Gastroesophageal sphincter (tissue), 4 donors: ENCODE measurements around the gene ACIN1. TPM values are rescaled to one million over a fixed set of nuclear protein-coding genes. Genes with fewer than 3 reads are reported as not detected.

Experiments
- ATAC-seq: fragments of 150-250 bp; one replicate; pipeline ENCODE4 v1.9.1; 2016; ENCODE audit warnings: mild to moderate bottlenecking, moderate library complexity
- H3K27ac ChIP-seq, 4 donors: fragments of 200-600 bp; sonication (generic) in 3 of 4; 1 replicate in 3 of 4; 2 replicates in 1 of 4; pipeline ENCODE4 v1.5.1; 2016 to 2019
- H3K27me3 ChIP-seq: fragments of 200-600 bp; sonication (generic); one replicate; pipeline ENCODE4 v1.5.1; 2019
- H3K36me3 ChIP-seq, 2 donors: fragments of 200-600 bp; sonication (generic); one replicate each; pipeline ENCODE4 v1.5.1; 2019; ENCODE audit warnings: control low read depth in 1 of 2
- H3K4me1 ChIP-seq, 3 donors: fragments of 200-600 bp; sonication (generic); 1 replicate in 2 of 3; 2 replicates in 1 of 3; pipeline ENCODE4 v1.5.1; 2016 to 2019; ENCODE audit warnings: control low read depth in 2 of 3
- H3K4me3 ChIP-seq, 2 donors: fragments of 200-600 bp; sonication (generic); one replicate each; pipeline ENCODE4 v1.5.1; 2019; ENCODE audit warnings: mild to moderate bottlenecking in 1 of 2, moderate library complexity in 1 of 2
- H3K9me3 ChIP-seq, 3 donors: fragments of 200-600 bp; sonication (generic); one replicate each; pipeline ENCODE4 v1.5.1; 2017 to 2019; ENCODE audit warnings: control low read depth in 2 of 3
- CTCF ChIP-seq, 4 experiments: fragments of 200-600 bp in 2 of 4; fragments of 450-650 bp in 2 of 4; sonication (generic) in 1 of 4; IDR thresholded peaks; one replicate each; pipeline ENCODE4 v1.5.1; 2017 to 2019; ENCODE audit warnings: antibody characterized with exemption in 4 of 4, mild to moderate bottlenecking in 2 of 4, moderate library complexity in 2 of 4
- EP300 ChIP-seq: sonication (generic); formaldehyde crosslinking; IDR thresholded peaks from one replicate; pipeline ENCODE4 v1.6.1; 2017; ENCODE audit warnings: antibody characterized with exemption, mild to moderate bottlenecking
- POLR2A ChIP-seq, 2 donors: fragments of 450-650 bp; IDR thresholded peaks; one replicate each; pipeline ENCODE4 v1.6.1; 2017; ENCODE audit warnings: antibody characterized with exemption in 2 of 2, mild to moderate bottlenecking in 2 of 2, moderate library complexity in 1 of 2
- POLR2AphosphoS5 ChIP-seq: sonication (generic); formaldehyde crosslinking; IDR thresholded peaks from one replicate; pipeline ENCODE4 v1.6.1; 2017; ENCODE audit warnings: antibody characterized with exemption
- WGBS, 2 donors: methylation state at CpG; one replicate each; pipeline ENCODE4 v1.1.5; 2018; ENCODE audit warnings: low coverage in 1 of 2; 5-methylcytosine and 5-hydroxymethylcytosine counted together
- total RNA-seq, 4 donors: library from RNA; depleted of rRNA; stranded (reverse); fragments of >200 nt; gene quantifications; one replicate each; pipeline ENCODE4 v1.1.0, GENCODE V29; 2016

ACIN1 gene
- total RNA-seq, 4 donors from 2014 or later, result 55.7 to 121 (median 91.8) TPM

DNA sequence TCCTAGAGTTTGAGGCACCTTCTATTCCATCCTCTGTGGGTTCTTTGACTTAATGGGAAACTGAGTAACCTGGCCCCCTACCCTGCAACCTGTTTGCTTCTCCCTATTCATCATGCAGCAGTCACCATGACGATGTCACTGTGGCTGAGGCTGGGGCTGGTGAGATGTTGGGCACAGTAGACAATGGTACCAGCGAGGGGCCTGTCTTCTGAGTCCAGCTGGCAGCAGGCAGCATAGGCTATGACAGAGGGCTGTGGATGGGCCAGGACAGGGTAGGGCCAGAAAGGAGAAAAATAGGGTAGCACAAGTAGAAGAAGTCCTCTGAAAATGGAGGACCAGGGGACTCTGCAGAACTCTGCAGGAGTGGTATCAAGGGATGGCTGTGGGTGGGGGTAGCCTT is 7.9 kb upstream of the ACIN1 start:
- no peak for ATAC-seq
- Histone ChIP-seq H3K9me3 (no peaks in the 10 kb centered on the region), H3K4me3 (no peak overlapping the region), H3K4me1 (peaks cover 0 to 12% (median 0%) of the 10 kb centered on the region in 3 donors), H3K27me3 (no peaks in the 10 kb centered on the region), H3K27ac (no peak overlapping the region), H3K36me3 (peaks cover 0 to 16% of the 10 kb centered on the region in 2 donors)
- TF ChIP-seq POLR2A (IDR thresholded peaks at IDR 0.05) (no peak), POLR2AphosphoS5 (no peak), CTCF (IDR thresholded peaks at IDR 0.05) (no peak), EP300 (no peak)
- WGBS, 2 donors, result 82% methylated on average over 2 of the region's 2 CpGs; no CpG with 5 or more reads in 1 of the 2 donors

DNA sequence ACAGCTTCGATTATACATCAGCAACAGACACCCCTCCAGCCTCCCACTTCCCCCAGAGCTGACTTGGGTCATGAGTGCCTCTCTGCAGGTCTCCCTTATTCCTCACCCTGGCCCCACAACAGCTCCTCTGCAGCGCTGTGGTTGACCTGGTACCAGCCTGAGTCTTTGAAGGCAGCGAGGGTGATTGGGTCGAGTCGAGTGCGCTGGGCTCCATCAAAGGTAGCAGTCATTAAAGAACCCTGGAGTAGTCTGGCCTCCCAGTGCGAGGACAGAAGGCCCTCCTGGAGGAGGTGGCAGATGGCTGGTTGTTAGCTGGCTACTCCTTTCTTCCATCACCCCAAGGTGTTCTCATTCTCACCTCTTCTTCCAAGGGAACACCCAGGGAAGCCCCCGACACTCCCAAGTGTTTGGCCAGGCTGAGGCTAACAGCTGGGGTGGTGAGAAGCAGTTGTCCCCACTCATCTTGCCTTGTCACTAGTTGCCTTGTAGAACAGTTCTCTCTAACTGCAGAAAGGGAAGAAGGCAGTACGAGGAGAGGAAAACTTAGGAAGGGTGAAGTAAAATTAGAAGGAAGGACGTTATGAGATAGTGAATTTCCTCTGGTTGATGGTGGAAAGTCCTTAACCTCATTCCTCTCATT is 7.2 kb upstream of the ACIN1 start:
- peaks cover 0 to 19% (median 0%) of the 10 kb centered on the region in 3 donors for H3K4me1 ChIP-seq
- no peak for ATAC-seq
- H3K4me3 ChIP-seq, result no peak overlapping the region
- no peak for TF ChIP-seq POLR2A (IDR thresholded peaks at IDR 0.05)
- TF ChIP-seq EP300, result no peak
- no peak for TF ChIP-seq POLR2AphosphoS5
- TF ChIP-seq CTCF (IDR thresholded peaks at IDR 0.05), result no peak
- peaks cover 0 to 20% of the 10 kb centered on the region in 2 donors for H3K36me3 ChIP-seq
- WGBS, 2 donors, result 52 to 79% methylated on average over 2 to 4 of the region's 10 CpGs
- no peaks in the 10 kb centered on the region for H3K9me3 ChIP-seq
- no peaks in the 10 kb centered on the region for H3K27me3 ChIP-seq
- no peak overlapping the region for H3K27ac ChIP-seq

- WGBS, 2 donors, result 30 to 100% methylated on average over 1 to 2 of the region's 6 CpGs
- no peak overlapping the region for H3K4me3 ChIP-seq
- peaks cover 0 to 20% of the 10 kb centered on the region in 2 donors for H3K36me3 ChIP-seq
- ATAC-seq, result no peak
- H3K9me3 ChIP-seq, result no peaks in the 10 kb centered on the region
- no peak overlapping the region for H3K27ac ChIP-seq
- H3K27me3 ChIP-seq, result no peaks in the 10 kb centered on the region
- TF ChIP-seq CTCF (IDR thresholded peaks at IDR 0.05) (no peak), POLR2AphosphoS5 (no peak), EP300 (no peak), POLR2A (IDR thresholded peaks at IDR 0.05) (no peak)
- peaks cover 0 to 26% (median 5%) of the 10 kb centered on the region in 3 donors for H3K4me1 ChIP-seq
Measured at GRCh38 chr14:23101213-23101970, 6.5 kb upstream of the ACIN1 start.

DNA sequence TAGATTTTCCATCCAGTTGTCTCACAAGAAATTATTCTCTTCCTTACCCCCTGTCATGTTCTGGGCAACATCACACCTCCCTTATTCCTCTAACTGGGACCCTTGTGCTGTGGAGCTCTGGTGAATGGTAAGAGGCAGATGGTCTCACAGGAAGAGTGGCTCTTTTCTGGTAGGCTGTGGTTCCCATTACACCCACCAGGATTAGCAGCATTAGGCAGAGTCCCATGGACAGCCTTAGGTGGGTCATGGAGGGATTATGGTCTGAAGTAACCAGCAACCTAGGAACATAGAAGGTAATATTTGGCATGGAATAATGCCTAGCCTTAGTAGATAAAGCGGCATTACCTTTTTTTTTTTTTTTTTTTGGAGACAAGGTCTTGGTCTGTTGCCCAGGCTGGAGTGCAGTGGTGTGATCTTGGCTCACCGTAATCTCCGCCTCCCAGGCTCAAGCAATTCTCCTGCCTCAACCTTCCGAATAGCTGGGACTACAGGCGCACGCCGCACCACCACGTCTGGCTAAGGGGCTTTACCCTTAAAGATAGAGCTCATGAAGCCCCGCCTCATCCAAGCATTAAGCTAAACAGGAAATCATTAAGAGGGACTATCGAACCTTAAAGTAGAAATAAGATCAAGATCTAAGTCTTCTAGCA is 4.4 kb upstream of the ACIN1 start:
- H3K27ac ChIP-seq, result no peak overlapping the region
- H3K4me1 ChIP-seq, result peaks cover 0 to 22% (median 5%) of the 10 kb centered on the region in 3 donors
- WGBS, 2 donors, result 17 to 88% methylated on average over 1 to 8 of the region's 10 CpGs
- H3K9me3 ChIP-seq, result no peaks in the 10 kb centered on the region
- H3K36me3 ChIP-seq, result peaks cover 0 to 20% of the 10 kb centered on the region in 2 donors
- no peak overlapping the region for H3K4me3 ChIP-seq
- ATAC-seq, result no peak
- H3K27me3 ChIP-seq, result no peaks in the 10 kb centered on the region
- TF ChIP-seq POLR2AphosphoS5 (no peak), EP300 (no peak), POLR2A (IDR thresholded peaks at IDR 0.05) (no peak), CTCF (IDR thresholded peaks at IDR 0.05) (no peak)
